Astrocyte (in vitro differentiated cells and primary cell): ENCODE measurements around the gene WDR45B.

Experiments used
- CTCF ChIP-seq: IDR thresholded peaks from 2 replicates; pipeline ENCODE4 v1.5.1; 2011; ENCODE audit warnings: low read depth, mild to moderate bottlenecking, inconsistent platforms, low read length, moderate library complexity; ENCODE audit not compliant: insufficient read depth
- EZH2 ChIP-seq: IDR thresholded peaks from 2 replicates; pipeline ENCODE4 v1.6.1; 2012; ENCODE audit warnings: mild to moderate bottlenecking, low read length, inconsistent platforms; ENCODE audit not compliant: insufficient read depth

- TF ChIP-seq CTCF (no peak), EZH2 (no peak)
Measured at GRCh38 chr17:82678265-82678891, 30.1 kb upstream of the WDR45B start.
